Suprapubic skin (tissue), 3 donors: ENCODE results near the gene PPIP5K1.
"Not testable (repeated sequence)": the region's sequence is repeated elsewhere in the genome, so short reads cannot be mapped to it uniquely, and the experiment has no call there.

Source experiments
- CTCF ChIP-seq, 2 donors: fragments of 200-600 bp in 1 of 2; fragments of 450-650 bp in 1 of 2; sonication (generic) in 1 of 2; IDR thresholded peaks; one replicate each; pipeline ENCODE4 v1.5.1; 2016 to 2019; ENCODE audit warnings: antibody characterized with exemption in 2 of 2, mild to moderate bottlenecking in 1 of 2, moderate library complexity in 1 of 2
- POLR2A ChIP-seq, 2 donors: fragments of 450-650 bp; IDR thresholded peaks; one replicate each; pipeline ENCODE4 v1.6.1; 2017; ENCODE audit warnings: antibody characterized with exemption in 2 of 2, mild to moderate bottlenecking in 2 of 2, moderate library complexity in 2 of 2

GRCh38 chr15:43626937-43627336 is 36.9 kb upstream of the PPIP5K1 start:
- not testable (repeated sequence) for TF ChIP-seq CTCF, POLR2A (IDR thresholded peaks at IDR 0.05)
